Gastrocnemius medialis (tissue), 4 donors: ENCODE results near the gene HTR4.

Source experiments
- CTCF ChIP-seq, 5 experiments: fragments of 450-650 bp in 3 of 5; fragments of 200-600 bp in 2 of 5; sonication (generic) in 2 of 5; IDR thresholded peaks in 4 of 5; conservative IDR thresholded peaks in 1 of 5; 1 replicate in 4 of 5; 2 replicates in 1 of 5; pipeline ENCODE4 v1.5.1; 2016 to 2019; ENCODE audit warnings: antibody characterized with exemption in 5 of 5, mild to moderate bottlenecking in 3 of 5, moderate library complexity in 3 of 5
- POLR2A ChIP-seq, 2 donors: fragments of 450-650 bp; IDR thresholded peaks; one replicate each; pipeline ENCODE4 v1.6.1; 2017; ENCODE audit warnings: antibody characterized with exemption in 2 of 2, mild to moderate bottlenecking in 2 of 2, moderate library complexity in 2 of 2

GRCh38 chr5:148696187-148697036 lies 42.1 kb upstream of the HTR4 start:
- TF ChIP-seq CTCF (IDR thresholded peaks at IDR 0.05 in 4 of 5, conservative IDR thresholded peaks at IDR 0.05 in 1 of 5) (no peak), POLR2A (IDR thresholded peaks at IDR 0.05) (no peak)
